SK-N-DZ (cell line): ENCODE data around the gene ATP5F1E.

Experiments used
- DNase-seq: peaks from one replicate; pipeline ENCODE4 v3.0.0-alpha.2; 2015; ENCODE audit warnings: low spot score

The ATP5F1E gene

GRCh38 chr20:59006167-59006863, 25.8 kb downstream of the ATP5F1E start:
- DNase-seq, result no peak

GRCh38 chr20:59005523-59006166, 26.5 kb downstream of the ATP5F1E start:
- DNase-seq, result no peak

- DNase-seq, result no peak
These were observed 27.2 kb downstream of the ATP5F1E start for GRCh38 chr20:59004763-59005522.

- DNase-seq, result no peak
These were observed 27.7 kb downstream of the ATP5F1E start for GRCh38 chr20:59004493-59004762.

- no peak for DNase-seq
These were observed 28.2 kb downstream of the ATP5F1E start for GRCh38 chr20:59003836-59004492.

- DNase-seq, result no peak
These were observed 29.2 kb downstream of the ATP5F1E start for GRCh38 chr20:59002874-59003399.

- no peak for DNase-seq
These were observed 29.7 kb downstream of the ATP5F1E start for GRCh38 chr20:59002388-59002787.

GRCh38 chr20:59001449-59002171, 30.5 kb downstream of the ATP5F1E start:
- DNase-seq, result no peak

GRCh38 chr20:59001068-59001448, 31.1 kb downstream of the ATP5F1E start:
- DNase-seq, result no peak

- DNase-seq, result no peak
These were observed 31.8 kb downstream of the ATP5F1E start for GRCh38 chr20:59000326-59000725.

GRCh38 chr20:58998656-58999055, 33.5 kb downstream of the ATP5F1E start:
- DNase-seq, result no peak

GRCh38 chr20:58997141-58997770, 34.9 kb downstream of the ATP5F1E start:
- no peak for DNase-seq

- no peak for DNase-seq
These were observed 35.9 kb downstream of the ATP5F1E start for GRCh38 chr20:58996226-58996611.

- DNase-seq, result no peak
These were observed 36.5 kb downstream of the ATP5F1E start for GRCh38 chr20:58995461-58996225.

GRCh38 chr20:58994390-58995159, 37.6 kb downstream of the ATP5F1E start:
- DNase-seq, result no peak

GRCh38 chr20:58993332-58994248, 38.5 kb downstream of the ATP5F1E start:
- DNase-seq, result no peak

- DNase-seq, result no peak
These were observed 39.2 kb downstream of the ATP5F1E start for GRCh38 chr20:58992911-58993310.

GRCh38 chr20:58991715-58992114, 40.4 kb downstream of the ATP5F1E start:
- DNase-seq, result no peak
